GM21576 (cell line): ENCODE data around the gene LLGL1.

Source experiments
- ATAC-seq: cut with Tn5 transposase; IDR thresholded peaks from one replicate; pipeline ENCODE4 v1.9.1; 2021; ENCODE audit warnings: mild to moderate bottlenecking, moderate library complexity; ENCODE audit not compliant: unreplicated experiment

The LLGL1 gene

DNA sequence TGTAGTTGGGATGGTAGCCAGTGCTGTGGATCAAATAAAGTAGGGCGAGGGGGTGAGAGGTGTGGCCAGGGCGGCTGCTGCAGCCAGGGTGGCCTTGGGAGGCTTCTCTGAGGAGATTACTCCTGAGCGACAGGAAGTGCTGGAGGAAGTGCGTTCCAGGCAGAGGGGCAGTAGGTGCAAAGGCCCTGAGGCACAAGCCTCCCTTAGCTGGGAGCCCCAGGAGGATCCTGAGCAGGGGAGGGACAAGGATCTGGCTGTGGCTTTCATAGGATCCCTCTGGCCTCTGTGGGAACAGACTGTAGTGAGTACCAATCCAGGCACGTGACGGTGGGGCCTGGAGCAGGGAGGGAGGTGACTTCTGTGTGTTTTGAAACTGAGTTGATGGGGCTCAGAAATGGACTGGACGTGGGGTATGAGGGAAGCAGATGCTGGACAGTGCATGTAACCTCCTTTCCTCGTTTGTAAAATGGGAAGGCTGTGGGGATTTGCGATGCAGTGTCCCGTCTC is 2.8 kb downstream of the LLGL1 start:
- ATAC-seq = no peak

GRCh38 chr17:18229254-18229653 is 3.8 kb downstream of the LLGL1 start:
- no peak for ATAC-seq

DNA sequence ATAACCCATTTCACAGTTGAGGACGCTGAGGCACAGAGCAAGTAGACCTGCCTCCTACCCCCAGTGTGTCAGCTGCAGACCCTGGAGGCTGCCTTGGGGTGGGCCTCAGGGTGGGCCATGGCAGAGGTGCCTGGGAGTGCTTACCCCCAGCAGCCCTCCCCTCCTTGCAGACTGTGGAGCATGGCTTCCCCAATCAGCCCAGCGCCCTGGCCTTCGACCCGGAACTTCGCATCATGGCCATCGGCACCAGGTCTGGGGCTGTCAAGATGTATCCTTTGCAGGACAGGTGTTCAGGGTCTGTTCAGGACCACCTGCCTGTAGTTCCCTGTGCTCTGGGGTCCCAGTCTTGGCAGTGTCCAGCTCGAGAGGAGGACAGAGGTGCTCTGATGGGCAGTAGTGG is 4.3 kb downstream of the LLGL1 start:
- ATAC-seq = no peak

DNA sequence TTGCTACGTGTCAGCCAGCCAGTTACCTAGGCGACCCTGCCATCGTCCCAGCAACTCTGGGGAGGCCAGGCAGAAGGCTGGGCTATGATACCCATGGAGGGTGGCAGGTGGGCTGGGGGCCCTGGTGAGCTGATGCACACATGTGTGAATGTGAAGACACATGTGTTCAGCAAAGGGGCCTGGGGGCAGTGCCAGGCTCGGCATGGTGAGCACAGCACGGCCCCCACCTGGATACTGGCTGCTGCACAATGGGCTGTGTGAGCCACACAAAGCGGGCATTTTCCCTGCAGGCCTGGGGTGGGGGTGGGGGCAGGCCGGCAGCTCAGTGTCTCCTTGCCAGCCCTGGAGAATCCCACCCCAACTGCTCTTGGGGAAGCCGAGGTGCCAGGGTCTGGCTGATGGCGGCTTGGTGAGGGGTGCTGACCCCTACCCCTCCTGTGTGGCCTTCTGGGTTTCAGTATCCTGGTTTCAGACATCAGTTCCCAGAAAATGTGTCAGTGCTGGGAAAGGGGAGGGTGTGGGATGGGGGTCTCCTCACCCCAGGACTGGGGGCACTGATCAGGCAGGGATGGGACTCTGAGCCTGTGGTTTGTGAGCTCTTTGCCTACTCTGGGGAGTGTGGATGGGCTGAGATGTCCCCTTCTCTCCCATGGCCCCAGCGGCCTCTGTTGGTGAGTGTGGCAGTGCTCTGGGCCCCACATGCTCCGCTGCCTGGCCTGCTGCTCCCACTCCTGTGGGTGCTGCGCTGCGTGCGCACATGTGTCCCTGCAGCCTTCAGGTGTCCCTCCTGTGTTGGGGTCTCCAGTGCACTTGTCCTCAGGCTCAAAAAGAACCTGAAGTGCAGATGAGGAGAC is 5.1 kb downstream of the LLGL1 start:
- no peak for ATAC-seq

- no peak for ATAC-seq
These were observed 5.7 kb downstream of the LLGL1 start for GRCh38 chr17:18231164-18231563.

GRCh38 chr17:18233803-18234518 is 8.5 kb downstream of the LLGL1 start:
- no peak for ATAC-seq

GRCh38 chr17:18234853-18235380 is 9.5 kb downstream of the LLGL1 start:
- no peak for ATAC-seq

- ATAC-seq = no peak
These were observed 10.4 kb downstream of the LLGL1 start for GRCh38 chr17:18235743-18236256.

- no peak for ATAC-seq
These were observed 11.1 kb downstream of the LLGL1 start for GRCh38 chr17:18236494-18236893.

DNA sequence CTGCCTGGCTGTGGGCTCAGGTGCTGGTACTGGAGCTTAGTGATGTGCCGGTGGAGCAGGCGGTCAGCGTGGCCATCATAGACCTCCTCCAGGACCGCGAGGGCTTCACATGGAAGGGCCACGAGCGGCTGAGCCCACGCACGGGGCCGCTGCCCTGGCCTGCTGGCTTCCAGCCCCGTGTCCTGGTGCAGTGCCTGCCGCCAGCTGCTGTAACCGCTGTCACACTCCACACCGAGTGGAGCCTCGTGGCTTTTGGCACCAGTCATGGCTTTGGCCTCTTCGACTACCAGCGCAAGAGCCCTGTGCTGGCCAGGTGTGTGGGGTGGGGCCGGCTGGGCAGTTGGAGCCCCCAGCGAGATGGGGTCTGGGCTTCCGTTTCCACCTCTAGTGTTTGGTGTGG is 12.0 kb downstream of the LLGL1 start:
- ATAC-seq = no peak

DNA sequence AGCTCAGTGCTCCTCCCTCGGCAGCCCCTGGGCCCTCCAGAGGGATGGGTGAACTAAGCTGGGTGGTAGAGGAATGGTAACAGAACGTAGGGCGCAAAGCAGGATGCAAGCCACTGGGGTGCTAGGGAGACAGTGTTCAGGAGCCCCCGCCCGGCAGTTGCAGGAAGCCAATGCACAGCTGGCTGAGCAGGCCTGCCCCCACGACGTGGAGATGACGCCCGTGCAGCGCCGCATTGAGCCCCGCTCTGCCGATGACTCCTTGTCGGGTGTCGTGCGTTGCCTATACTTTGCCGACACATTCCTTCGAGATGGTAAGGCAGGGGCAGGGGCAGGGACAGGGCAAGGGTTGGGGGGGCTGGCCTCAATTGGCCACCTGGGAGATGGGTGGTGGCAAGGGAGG is 12.9 kb downstream of the LLGL1 start:
- ATAC-seq = no peak

DNA sequence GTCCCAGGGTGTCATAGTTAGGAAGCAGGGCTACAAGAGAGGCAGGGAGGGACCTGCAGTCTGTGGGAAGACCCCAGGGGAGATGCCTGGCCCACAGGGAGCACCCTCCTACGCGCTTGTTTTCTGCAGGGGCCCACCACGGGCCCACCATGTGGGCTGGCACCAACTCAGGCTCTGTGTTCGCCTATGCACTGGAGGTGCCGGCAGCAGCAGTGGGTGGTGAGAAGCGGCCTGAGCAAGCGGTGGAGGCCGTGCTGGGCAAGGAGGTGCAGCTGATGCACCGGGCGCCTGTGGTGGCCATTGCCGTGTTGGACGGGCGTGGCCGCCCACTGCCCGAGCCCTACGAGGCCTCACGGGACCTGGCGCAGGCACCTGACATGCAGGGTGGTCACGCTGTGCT is 15.0 kb downstream of the LLGL1 start:
- ATAC-seq = no peak

GRCh38 chr17:18241229-18241871 is 15.9 kb downstream of the LLGL1 start:
- no peak for ATAC-seq

DNA sequence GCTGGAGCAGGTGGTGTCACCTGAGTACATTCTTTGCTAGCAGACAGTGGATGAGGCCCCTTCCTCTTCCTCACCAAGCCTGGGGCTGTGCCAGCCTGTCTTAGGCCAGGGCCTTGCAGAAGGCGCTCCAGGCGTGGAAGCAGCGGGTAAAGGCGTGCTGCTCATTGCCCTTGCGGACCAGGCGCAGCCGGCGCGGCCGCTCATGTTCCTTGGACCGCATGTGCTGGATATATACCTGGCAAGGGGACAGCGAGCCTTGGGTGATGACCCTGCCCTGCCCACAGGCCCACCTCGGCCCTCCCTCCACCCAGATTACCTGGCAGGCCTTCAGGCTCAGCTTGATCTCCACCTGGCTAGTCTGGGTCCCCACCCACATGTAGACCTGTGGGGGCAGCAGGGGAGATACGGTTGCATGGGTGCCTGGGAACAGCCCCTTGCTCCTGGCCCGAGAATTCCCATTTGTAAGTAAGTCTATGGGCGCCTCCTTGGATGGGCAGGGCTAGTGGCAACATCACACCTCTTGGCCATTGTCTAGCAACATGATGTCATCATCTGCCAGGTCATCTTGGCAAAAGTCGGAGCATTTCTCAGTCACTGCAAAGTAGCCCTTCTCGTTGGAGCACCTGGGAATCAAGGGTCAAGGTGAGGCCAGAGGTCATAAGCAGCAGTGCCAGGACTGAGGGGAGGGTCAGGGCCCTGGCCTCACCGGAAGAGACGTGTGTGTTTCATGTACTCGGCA is 19.8 kb downstream of the LLGL1 start:
- ATAC-seq = no peak

GRCh38 chr17:18246109-18246725 is 20.8 kb downstream of the LLGL1 start:
- no peak for ATAC-seq

DNA sequence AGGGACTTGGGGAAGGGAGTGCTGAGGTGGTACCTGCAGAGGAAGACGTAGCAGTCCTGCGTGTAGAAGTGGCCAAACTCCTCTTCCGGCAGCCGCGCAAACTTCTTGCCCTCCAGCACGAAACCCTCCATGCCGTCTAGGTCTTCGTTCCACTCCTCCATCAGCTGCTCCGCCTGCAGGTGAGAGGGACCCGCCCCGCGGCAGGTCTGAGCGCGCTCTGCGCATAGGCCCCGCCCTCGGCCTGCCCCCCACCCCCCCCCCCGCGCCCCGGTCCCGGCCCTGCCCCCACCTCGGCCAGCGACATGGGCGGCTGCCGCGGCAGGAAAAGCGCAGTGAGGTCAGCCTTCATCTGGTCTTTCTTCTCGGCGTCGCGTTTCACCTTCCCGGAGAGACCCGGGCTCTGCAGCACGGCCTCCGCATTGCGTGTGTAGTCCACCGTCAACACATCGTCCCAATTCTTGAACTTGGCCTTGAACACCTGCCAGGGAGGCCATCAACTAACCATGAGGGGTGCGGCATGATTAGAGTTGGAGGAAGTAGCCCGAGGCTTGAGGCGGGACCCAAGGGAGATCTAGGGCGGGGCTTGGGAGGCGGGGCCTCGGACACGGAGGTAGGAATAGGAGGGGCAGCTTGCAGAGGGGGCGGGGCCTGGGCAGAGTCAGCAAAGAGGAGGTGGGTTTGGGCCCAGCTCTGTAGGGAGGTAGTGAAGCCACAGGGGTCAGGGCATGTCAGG is 21.6 kb downstream of the LLGL1 start:
- ATAC-seq = no peak

DNA sequence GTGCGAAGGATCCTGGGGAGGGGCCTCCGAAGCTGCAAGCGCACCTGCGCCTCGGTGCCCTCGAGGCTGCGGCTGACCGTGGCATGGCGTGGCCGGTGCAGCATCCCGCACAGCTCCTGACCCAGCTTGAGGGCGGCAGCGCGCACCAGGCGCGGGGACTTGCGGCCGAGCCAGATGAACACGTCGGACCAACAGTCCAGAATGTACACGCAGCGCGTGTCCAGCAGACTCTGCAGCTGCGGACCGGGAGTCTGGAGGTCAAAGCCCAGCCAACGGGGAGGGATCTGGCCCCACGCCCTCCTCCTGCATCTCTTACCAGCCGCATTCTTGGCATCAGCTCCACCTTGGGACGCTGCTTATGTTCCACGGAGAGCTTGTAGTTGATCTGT is 22.2 kb downstream of the LLGL1 start:
- ATAC-seq = no peak

DNA sequence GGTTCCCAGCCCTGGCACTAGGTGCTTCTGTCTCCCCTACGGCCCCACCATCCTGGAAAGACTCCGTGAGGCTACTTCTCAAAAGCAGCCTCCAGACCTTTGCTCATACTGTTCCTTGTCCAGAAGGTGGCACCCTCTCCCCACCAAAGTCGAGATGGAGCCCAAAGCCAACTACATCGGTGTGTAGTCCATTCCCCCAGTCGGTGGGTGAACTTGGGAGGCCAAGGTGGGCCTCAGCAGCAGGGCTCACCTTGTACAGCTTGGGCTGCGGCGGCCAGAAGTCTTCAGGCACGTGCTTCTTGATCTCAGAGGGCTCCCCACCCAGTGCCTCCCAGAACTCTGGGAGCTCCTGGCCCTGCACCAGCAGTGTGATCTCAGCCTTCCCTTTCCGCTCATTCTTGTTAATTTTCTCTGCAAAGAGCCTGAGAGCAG is 22.9 kb downstream of the LLGL1 start:
- no peak for ATAC-seq

GRCh38 chr17:18248811-18249210 is 23.4 kb downstream of the LLGL1 start:
- ATAC-seq = no peak
